ENCODE results near the gene SLC30A7.

GRCh38 chr1:100989306-100990077 is 93.6 kb downstream of the SLC30A7 start:
- no peak for TF ChIP-seq CTCF (IDR thresholded peaks at IDR 0.05)
- no peak for TF ChIP-seq POLR2A (IDR thresholded peaks at IDR 0.05)

Data from lower leg skin (tissue), 3 donors.